ENCODE data around the gene GOLIM4.

Gene GOLIM4

DNA sequence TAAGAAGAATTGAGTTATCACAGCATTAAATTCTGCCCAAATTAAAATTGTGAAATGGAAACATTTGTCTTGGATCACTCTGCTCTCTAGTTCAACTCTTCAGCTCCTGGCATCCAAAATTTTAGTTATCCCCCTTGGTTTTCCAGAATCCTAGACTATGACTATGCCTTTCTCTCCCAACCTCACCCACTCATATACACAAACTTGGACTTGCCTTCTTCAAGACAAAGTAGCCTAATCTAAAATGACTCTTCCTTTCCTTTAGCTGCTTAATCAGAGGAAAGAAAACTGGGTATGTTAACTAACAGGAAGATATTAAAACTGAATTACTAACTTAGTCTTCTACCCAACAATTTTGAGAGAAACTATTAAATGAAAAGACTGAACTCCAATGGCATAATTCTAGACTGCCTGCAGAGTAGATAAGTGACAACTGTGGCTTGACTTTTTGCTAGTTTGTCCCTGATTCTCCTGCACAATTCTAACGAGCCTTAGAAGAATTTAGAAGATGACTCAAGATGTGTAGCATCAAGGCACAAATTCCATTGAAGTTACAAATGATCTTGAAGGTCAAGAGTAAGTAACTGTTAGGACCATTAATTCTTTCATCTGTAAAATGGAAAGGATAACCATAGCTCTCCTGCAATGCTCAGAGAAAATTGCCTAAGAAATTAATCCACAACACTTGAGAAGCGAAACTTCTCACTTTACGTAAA is 5.2 kb upstream of the GOLIM4 start:
- DNase-seq (ENCODE audit: low read depth): peak; percentile 32
- TF ChIP-seq, protein P1, sequence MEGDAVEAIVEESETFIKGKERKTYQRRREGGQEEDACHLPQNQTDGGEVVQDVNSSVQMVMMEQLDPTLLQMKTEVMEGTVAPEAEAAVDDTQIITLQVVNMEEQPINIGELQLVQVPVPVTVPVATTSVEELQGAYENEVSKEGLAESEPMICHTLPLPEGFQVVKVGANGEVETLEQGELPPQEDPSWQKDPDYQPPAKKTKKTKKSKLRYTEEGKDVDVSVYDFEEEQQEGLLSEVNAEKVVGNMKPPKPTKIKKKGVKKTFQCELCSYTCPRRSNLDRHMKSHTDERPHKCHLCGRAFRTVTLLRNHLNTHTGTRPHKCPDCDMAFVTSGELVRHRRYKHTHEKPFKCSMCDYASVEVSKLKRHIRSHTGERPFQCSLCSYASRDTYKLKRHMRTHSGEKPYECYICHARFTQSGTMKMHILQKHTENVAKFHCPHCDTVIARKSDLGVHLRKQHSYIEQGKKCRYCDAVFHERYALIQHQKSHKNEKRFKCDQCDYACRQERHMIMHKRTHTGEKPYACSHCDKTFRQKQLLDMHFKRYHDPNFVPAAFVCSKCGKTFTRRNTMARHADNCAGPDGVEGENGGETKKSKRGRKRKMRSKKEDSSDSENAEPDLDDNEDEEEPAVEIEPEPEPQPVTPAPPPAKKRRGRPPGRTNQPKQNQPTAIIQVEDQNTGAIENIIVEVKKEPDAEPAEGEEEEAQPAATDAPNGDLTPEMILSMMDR (conservative IDR thresholded peaks at IDR 0.05; ENCODE audit: control insufficient read depth, insufficient read depth, low read depth, low read length): no peak
- H3K4me3 ChIP-seq (ENCODE audit: control insufficient read depth, low read depth, low read length): no peak overlapping the region

GRCh38 chr3:168097381-168097780 is 1.7 kb upstream of the GOLIM4 start:
- H3K4me3 ChIP-seq (ENCODE audit: control insufficient read depth, low read depth, low read length): no peak overlapping the region
- TF ChIP-seq, protein P1 (conservative IDR thresholded peaks at IDR 0.05; ENCODE audit: control insufficient read depth, insufficient read depth, low read depth, low read length): no peak
- DNase-seq (ENCODE audit: low read depth): no peak

GRCh38 chr3:168096210-168096652 is 507 bp upstream of the GOLIM4 start:
- DNase-seq (ENCODE audit: low read depth): peak; percentile 91
- TF ChIP-seq, protein P1 (conservative IDR thresholded peaks at IDR 0.05; ENCODE audit: control insufficient read depth, insufficient read depth, low read depth, low read length): no peak
- peak overlapping the region; percentile 72 for H3K4me3 ChIP-seq (ENCODE audit: control insufficient read depth, low read depth, low read length)

DNA sequence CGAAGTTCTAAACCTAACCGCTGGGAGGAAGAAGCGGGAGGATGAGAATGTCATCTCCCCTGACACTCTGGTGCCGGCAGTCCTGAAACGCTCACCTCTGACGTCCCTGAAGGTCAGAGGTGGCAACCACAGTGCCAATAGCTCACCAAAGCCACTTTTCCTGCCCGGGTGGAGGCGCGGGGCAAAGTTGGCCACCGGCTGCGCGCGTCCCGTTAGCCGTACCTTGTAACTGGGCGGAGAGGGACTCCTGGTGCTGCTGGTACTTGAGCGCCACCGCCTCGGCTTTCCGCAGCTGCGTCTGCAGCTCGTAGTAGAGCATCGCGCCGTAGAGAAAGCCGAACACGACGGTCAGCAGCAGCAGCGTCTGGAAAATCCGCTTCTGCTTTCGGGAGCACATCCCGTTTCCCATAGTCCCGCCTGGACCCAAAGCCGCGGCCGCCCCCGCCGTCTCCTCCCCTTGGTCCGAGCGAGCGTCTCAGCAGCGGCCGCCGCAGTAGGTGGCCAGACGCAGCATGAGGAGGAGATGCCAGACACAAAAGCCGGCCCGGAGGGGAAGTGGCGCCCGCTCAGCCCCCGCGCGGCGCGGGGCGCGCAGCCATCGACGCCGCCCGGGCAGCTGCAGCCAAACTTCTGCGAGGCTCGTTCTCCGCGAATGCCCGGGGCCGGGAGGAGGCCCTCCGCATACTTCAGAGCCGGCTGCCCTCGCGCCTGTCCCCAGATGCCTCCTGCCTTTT is 680 bp downstream of the GOLIM4 start:
- TF ChIP-seq, protein P1 (conservative IDR thresholded peaks at IDR 0.05; ENCODE audit: control insufficient read depth, insufficient read depth, low read depth, low read length): peak; percentile 25
- peak; percentile 77 for DNase-seq (ENCODE audit: low read depth)
- peak overlapping the region; percentile 72 for H3K4me3 ChIP-seq (ENCODE audit: control insufficient read depth, low read depth, low read length)

DNA sequence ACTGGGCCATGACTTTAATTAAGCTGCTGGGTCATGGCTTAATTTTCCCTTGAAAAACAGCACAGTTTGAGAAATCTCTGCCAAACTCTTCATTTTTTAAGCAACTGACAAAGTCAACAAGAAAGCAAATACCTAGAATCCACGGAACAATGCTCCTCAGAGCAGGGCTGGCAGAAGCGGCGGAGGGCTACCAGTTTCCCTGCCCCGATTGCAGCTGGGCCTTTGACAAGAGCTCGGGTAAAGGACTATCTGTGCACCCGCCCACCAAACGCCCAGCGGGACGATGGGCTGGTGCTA is 1.2 kb downstream of the GOLIM4 start:
- peak overlapping the region; percentile 72 for H3K4me3 ChIP-seq (ENCODE audit: control insufficient read depth, low read depth, low read length)
- no peak for DNase-seq (ENCODE audit: low read depth)
- TF ChIP-seq, protein P1 (conservative IDR thresholded peaks at IDR 0.05; ENCODE audit: control insufficient read depth, insufficient read depth, low read depth, low read length): no peak

GRCh38 chr3:168093790-168094189 is 1.9 kb downstream of the GOLIM4 start:
- H3K4me3 ChIP-seq (ENCODE audit: control insufficient read depth, low read depth, low read length): peak overlapping the region; percentile 72
- TF ChIP-seq, protein P1 (conservative IDR thresholded peaks at IDR 0.05; ENCODE audit: control insufficient read depth, insufficient read depth, low read depth, low read length): no peak
- no peak for DNase-seq (ENCODE audit: low read depth)
